ACC112 (cell line): ENCODE measurements around the gene MNAT1.
"Not testable (repeated sequence)": the region's sequence is repeated elsewhere in the genome, so short reads cannot be mapped to it uniquely, and the experiment has no call there.

Experiments used
- H2AFZ ChIP-seq: fragments of 200-600 bp; sonication (generic); one replicate; pipeline ENCODE4 v1.6.0; 2017; ENCODE audit warnings: antibody characterized with exemption, low read length; ENCODE audit not compliant: unreplicated experiment
- H3K27ac ChIP-seq: fragments of 200-600 bp; sonication (generic); 2 replicates; pipeline ENCODE4 v1.5.1; 2014; ENCODE audit warnings: low read depth, mild to moderate bottlenecking, antibody characterized with exemption, low read length, moderate library complexity
- H3K27me3 ChIP-seq: fragments of 200-600 bp; sonication (generic); 2 replicates; pipeline ENCODE4 v1.6.1; 2014; ENCODE audit warnings: mild to moderate bottlenecking, antibody characterized with exemption, low read length, moderate library complexity, mixed read lengths; ENCODE audit not compliant: insufficient read depth
- H3K36me3 ChIP-seq: fragments of 200-600 bp; sonication (generic); 2 replicates; pipeline ENCODE4 v1.6.1; 2016; ENCODE audit warnings: mild to moderate bottlenecking, antibody characterized with exemption, low read length, moderate library complexity, mixed read lengths; ENCODE audit not compliant: insufficient read depth
- H3K4me1 ChIP-seq: fragments of 200-600 bp; sonication (generic); one replicate; pipeline ENCODE4 v1.6.1; 2016; ENCODE audit warnings: low read length, mixed read lengths; ENCODE audit not compliant: insufficient read depth, unreplicated experiment, control insufficient read depth
- H3K4me3 ChIP-seq: fragments of 200-600 bp; sonication (generic); 2 replicates; pipeline ENCODE4 v1.5.1; 2014; ENCODE audit warnings: mild to moderate bottlenecking, low read depth, low read length
- H3K79me2 ChIP-seq: fragments of 200-600 bp; sonication (generic); one replicate; pipeline ENCODE4 v1.6.0; 2016; ENCODE audit warnings: low read length; ENCODE audit not compliant: control insufficient read depth, unreplicated experiment, insufficient read depth

MNAT1 gene

DNA sequence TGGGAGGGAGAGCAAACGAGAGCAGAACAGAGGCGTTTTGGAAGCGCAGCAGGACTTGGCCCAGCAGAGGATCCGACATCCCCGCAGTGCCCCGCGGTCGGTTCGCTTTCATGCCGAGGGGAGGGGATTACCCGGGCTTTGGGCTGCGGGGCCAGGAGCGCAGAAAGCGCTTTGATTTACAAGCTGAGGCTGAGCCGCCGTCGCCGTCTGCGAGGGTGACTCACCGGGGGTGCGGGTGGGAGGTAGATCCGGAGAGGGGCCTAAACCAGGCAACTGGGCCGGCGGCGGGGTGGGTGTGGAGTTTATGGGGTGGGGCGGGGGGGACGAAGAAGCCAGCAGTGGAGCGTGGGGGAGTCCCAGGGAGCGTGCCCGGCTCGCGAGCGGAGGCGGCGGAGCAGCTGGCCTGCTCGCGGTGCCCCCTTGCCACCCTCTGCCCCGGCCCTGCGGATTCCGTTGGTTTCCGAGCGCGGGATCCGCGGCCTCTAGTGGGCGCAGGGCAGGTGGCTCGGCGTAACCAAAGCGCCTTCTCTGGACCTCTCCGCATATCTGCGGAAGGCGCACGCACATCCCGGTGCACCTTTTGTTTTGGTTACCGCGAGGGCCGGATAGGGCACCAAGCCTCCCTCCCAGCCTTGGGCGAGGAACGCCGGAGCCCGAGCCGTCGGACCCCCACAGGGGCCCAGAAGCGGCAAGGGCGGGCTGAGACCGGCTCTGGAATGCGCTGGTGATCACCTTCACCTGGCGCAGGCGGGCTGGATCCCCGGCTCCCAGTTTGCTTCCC, 13.0 kb upstream of the MNAT1 start:
- H3K4me3 ChIP-seq, result peak overlapping the region; percentile 81
- H3K36me3 ChIP-seq, result peaks cover 9% of the 10 kb centered on the region
- H3K4me1 ChIP-seq, result peaks cover 9% of the 10 kb centered on the region
- no peaks in the 10 kb centered on the region for H3K27me3 ChIP-seq
- no peak overlapping the region for H3K27ac ChIP-seq
- no peak overlapping the region for H2AFZ ChIP-seq
- H3K79me2 ChIP-seq, result peaks cover 28% of the 10 kb centered on the region

DNA sequence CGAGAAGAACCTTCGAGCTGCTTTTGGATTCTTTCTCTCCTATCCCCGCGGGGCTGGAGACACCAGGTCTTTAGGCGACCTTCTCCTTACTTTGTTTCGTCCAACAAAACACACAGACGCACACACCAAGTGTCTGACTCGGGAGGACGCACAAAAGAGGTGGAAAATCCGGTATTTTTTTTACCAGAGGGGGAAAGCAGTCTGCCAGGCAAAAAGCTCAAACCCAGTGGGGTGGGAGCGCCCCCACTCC, 12.5 kb upstream of the MNAT1 start:
- Histone ChIP-seq H3K4me3 (peak overlapping the region; percentile 81), H3K79me2 (peaks cover 28% of the 10 kb centered on the region), H3K36me3 (peaks cover 9% of the 10 kb centered on the region), H3K27ac (no peak overlapping the region), H3K4me1 (peaks cover 9% of the 10 kb centered on the region), H3K27me3 (no peaks in the 10 kb centered on the region), H2AFZ (no peak overlapping the region)

DNA sequence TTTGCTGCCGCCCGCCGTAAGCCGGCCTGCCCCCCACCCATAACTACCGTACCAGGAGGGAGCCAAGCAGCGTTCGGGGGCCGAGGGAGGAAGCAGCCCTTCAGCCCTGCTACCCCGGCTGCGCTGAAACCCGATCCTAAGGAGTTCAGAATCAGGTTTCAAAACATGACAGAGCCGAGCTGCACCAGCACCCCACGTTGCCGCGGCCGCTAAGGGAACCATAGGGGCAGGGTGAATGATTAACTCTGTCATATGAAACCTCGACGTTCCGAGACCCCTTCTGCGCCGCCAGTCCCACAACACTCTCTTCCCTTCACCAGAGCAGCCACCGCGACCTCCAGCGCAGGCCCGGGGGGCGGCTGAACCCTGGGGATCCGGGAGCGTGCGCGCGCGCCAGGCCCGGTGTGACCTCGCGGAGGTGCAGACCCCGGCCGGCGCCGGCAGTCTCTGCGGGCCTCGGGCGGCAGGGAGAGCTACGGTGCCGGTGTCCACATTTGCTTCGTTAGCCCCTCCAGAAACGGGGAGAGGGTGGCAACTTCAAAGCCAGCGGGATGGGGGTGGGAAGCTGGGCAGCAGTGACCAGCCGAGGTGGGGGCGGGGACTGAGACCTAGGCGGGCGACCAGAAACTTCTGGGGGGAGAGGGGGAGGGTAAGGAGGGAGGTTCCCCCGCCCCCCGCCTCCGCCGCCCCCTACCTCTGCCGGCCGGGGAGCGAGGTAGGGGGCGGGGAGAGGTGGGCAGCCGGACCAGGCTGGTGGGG, 12.0 kb upstream of the MNAT1 start:
- Histone ChIP-seq H3K27me3 (no peaks in the 10 kb centered on the region), H3K4me3 (peak overlapping the region; percentile 81), H3K36me3 (peaks cover 9% of the 10 kb centered on the region), H2AFZ (peak overlapping the region; percentile 68), H3K79me2 (peaks cover 28% of the 10 kb centered on the region), H3K4me1 (peaks cover 9% of the 10 kb centered on the region), H3K27ac (peak overlapping the region; percentile 2; the same call in 1 of the 2 replicates)

DNA sequence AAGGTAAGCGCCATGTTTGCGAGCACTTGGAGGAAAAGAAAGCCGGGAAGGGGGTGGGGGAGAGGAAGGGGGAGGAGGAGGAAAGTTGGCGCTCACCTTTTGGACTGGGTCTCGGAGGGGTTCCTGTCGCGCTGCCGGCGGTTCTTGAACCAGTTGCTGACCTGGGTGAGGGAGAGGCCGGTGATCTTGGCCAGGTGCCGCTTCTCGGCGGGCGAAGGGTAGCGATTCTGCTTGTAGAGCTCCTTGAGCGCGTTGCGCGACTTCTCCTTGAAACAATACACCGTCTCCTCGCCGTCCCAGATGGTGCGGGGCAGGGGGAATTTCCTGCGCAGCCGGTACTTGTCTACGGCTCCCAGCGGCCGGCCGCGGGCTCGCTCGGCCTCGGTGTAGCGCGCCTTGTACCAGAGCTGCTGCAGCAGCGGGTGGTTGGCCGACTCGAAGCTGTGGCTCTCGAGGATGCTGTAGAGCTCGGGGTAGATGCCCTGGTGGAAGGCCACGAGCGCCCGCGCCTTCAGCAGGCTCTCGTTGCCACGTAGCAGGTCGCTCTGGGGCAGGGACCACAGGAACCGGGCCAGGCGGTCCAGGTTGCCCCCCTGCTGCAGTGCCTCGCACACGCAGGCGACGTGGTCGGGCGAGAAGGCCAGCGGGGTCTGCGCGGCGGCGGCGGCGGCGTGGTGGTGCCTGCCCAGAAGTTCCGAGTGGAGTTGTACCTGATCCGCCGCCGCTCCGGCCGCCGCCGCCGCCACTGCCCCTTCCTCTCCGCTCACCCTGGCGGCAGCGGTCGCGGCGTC, 11.2 kb upstream of the MNAT1 start:
- H3K27ac ChIP-seq, result peak overlapping the region; percentile 38

DNA sequence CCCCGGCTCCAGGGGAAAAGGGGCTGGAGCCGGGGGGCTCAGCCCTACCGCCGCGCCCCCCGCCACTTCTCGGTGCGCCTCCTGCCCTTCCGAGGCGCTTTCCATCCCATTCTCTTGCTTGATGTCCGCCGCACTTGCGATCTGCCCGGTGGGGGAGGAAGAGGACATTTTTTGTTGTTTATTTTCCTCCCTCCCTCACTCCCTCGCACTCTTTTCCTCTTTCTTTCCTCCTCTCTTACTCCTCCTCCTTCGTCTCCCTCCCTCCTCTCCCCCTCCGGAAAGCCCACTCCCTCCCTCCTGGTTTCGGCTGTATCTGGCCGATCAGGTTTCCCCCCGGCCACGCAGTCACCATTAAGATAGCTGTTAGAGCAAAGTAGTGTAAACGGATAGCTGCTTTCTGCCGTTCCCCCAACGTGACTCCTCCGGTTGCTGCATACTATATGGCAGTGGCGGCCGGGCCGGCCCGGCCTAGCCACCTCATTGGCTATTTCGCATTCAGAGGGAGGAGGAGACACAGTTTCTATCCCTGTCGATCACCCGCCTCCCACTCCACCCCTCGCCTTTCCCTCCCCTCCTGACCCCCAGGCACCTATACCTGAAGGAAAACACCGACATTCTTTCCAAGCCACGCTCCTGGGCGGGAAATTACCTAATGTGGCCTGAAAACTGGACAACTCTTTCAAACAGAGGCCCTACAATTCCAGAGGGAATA, 10.5 kb upstream of the MNAT1 start, which contains the start of gene SIX4:
Gene SIX4, minus strand, starts transcription at position 445 of the 712 bp plus-strand sequence. Its CDS starts 277 bp downstream, at position 168.
- H3K4me1 ChIP-seq, result peaks cover 9% of the 10 kb centered on the region
- H3K27me3 ChIP-seq, result no peaks in the 10 kb centered on the region
- H3K36me3 ChIP-seq, result peaks cover 6% of the 10 kb centered on the region
- peak within 1 kb of the TSS; percentile 38 for H3K27ac ChIP-seq
- peak within 1 kb of the TSS; percentile 81 for H3K4me3 ChIP-seq
- H3K79me2 ChIP-seq, result peaks cover 28% of the 10 kb centered on the region
- H2AFZ ChIP-seq, result peak within 1 kb of the TSS; percentile 74

More for the DNA sequence above, 11.2 kb upstream of the MNAT1 start:
- Histone ChIP-seq H3K4me1 (peaks cover 9% of the 10 kb centered on the region), H2AFZ (peak overlapping the region; percentile 68), H3K36me3 (peaks cover 9% of the 10 kb centered on the region), H3K79me2 (peaks cover 28% of the 10 kb centered on the region), H3K27me3 (no peaks in the 10 kb centered on the region), H3K4me3 (peak overlapping the region; percentile 81)

DNA sequence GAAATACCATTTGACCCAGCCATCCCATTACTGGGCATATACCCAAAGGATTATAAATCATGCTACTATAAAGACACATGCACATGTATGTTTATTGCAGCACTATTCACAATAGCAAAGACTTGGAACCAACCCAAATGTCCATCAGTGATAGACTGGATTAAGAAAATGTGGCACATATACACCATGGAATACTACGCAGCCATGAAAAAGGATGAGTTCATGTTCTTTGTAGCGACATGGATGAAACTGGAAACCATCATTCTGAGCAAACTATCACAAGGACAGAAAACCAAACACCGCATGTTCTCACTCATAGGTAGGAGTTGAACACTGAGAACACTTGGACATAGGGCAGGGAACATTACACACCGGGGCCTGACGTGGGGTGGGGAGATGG, 3.3 kb upstream of the MNAT1 start:
- H2AFZ ChIP-seq, H3K4me3 ChIP-seq, H3K4me1 ChIP-seq, H3K36me3 ChIP-seq, H3K27me3 ChIP-seq, H3K27ac ChIP-seq: not testable (repeated sequence)
- H3K79me2 ChIP-seq, result peaks cover 17% of the 10 kb centered on the region

DNA sequence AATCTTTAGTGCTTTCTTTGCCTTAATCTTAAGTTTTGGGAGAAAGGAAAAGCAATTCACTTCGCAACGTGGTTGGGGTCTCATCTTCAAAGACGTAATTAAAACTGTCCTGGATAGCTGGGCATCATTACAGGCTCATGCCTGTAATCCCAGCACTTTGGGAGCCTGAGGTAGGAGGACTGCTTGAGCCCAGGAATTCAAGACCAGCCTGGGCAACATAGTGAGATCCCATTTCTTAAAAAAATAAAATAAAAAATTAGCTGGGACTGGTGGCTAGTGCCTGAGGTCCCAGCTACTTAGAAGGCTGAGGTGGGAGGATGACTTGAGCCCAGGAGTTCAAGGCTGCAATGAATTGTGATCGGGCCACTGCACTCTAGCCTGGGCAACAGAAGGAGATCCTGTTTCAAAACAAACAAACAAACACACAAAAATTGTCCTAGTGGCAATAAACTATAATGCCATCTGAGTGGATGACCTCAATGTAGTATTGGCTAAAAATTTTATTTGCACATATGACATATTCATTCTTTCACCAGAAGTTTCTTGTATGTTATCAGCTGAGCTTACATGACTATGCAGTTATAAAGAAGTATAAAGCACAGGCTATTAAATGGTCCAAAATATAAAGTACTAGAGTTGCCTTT, 1.6 kb upstream of the MNAT1 start:
- H2AFZ ChIP-seq, result no peak overlapping the region
- H3K36me3 ChIP-seq, result no peaks in the 10 kb centered on the region

DNA sequence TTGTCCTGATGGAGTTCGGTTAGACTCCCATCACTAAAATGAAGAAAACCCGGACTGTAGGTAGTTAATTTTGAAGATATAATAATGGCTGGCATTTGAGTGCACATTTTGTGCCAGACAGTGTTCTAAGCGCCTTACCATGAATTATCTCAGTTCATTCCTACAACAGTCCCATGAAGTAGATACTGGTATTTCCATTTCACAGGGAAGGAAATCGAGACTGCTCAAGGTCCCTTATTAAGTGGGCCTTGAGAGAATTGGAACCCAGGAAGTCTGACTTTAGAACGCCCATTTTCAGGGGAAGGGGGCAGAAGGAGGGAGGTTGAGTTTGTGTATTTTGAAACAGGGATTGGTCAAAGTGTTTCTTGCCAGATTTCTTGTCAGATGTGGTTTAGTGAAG, 855 bp downstream of the MNAT1 start:
- Histone ChIP-seq H3K36me3 (no peaks in the 10 kb centered on the region), H3K79me2 (peaks cover 56% of the 10 kb centered on the region), H3K27ac (peak overlapping the region; percentile 56), H2AFZ (peak overlapping the region; percentile 88), H3K4me3 (peak overlapping the region; percentile 97), H3K27me3 (no peaks in the 10 kb centered on the region), H3K4me1 (peaks cover 6% of the 10 kb centered on the region)

More for the DNA sequence above, 1.6 kb upstream of the MNAT1 start:
- Histone ChIP-seq H3K27me3 (no peaks in the 10 kb centered on the region), H3K4me1 (peaks cover 6% of the 10 kb centered on the region), H3K27ac (no peak overlapping the region), H3K4me3 (no peak overlapping the region), H3K79me2 (peaks cover 32% of the 10 kb centered on the region)

DNA sequence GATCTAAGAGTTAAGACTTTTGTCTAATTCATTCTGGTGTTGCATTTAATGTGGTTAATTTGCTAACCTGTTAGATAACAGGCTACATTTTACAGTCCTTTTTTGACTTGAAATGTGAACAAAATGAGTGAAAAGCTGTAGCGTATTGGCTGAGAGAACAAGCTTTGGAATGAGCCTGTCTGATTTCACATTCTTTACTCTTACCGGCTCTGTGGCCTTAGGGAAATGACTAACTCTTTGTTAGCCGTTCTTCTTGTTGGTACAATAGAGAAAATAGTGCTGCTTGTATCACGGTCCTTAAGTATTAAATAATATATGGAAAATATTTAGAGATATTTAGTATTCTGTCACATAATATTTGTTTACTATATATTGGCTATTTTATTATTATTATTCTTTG, 1.9 kb downstream of the MNAT1 start:
- no peaks in the 10 kb centered on the region for H3K36me3 ChIP-seq
- H2AFZ ChIP-seq, result no peak overlapping the region
- H3K4me3 ChIP-seq, result peak overlapping the region; percentile 97
- peak overlapping the region; percentile 38 for H3K27ac ChIP-seq
- H3K27me3 ChIP-seq, result no peaks in the 10 kb centered on the region
- H3K4me1 ChIP-seq, result peaks cover 6% of the 10 kb centered on the region
- H3K79me2 ChIP-seq, result peaks cover 63% of the 10 kb centered on the region
